Retinal pigment epithelial cell (primary cell): ENCODE results near the gene EVX1.

Source experiments
- DNase-seq: peaks from one replicate; pipeline ENCODE4 v3.0.0-alpha.2; 2010; ENCODE audit warnings: low read depth
- H3K4me3 ChIP-seq: 2 replicates; pipeline ENCODE4 v1.5.1; 2011; ENCODE audit warnings: mild to moderate bottlenecking, low read length, control low read depth, moderate library complexity
- CTCF ChIP-seq: conservative IDR thresholded peaks from 2 replicates; pipeline ENCODE4 v1.5.1; 2011; ENCODE audit warnings: low read depth, low read length, control low read depth, inconsistent platforms

The EVX1 gene

GRCh38 chr7:27207348-27207985 is 35.1 kb upstream of the EVX1 start:
- TF ChIP-seq CTCF = no peak
- no peak for DNase-seq
- no peak overlapping the region for H3K4me3 ChIP-seq

- no peak overlapping the region for H3K4me3 ChIP-seq
- TF ChIP-seq CTCF = no peak
- no peak for DNase-seq
These were observed 33.6 kb upstream of the EVX1 start for GRCh38 chr7:27208998-27209397.

- DNase-seq = no peak
- no peak for TF ChIP-seq CTCF
- H3K4me3 ChIP-seq = no peak overlapping the region
These were observed 32.6 kb upstream of the EVX1 start for GRCh38 chr7:27209933-27210440.

- peak overlapping the region; percentile 8 for H3K4me3 ChIP-seq
- DNase-seq = no peak
- peak; percentile 74 for TF ChIP-seq CTCF
These were observed 32.0 kb upstream of the EVX1 start for GRCh38 chr7:27210441-27211083.

- no peak for DNase-seq
- TF ChIP-seq CTCF = no peak
- no peak overlapping the region for H3K4me3 ChIP-seq
These were observed 31.5 kb upstream of the EVX1 start for GRCh38 chr7:27211084-27211446.

GRCh38 chr7:27211764-27212204 is 30.8 kb upstream of the EVX1 start:
- H3K4me3 ChIP-seq = no peak overlapping the region
- no peak for DNase-seq
- TF ChIP-seq CTCF = no peak
